Measurements from ENCODE around the gene VAMP4. TPM values are rescaled to one million over a fixed set of nuclear protein-coding genes. Genes with fewer than 3 reads are reported as not detected.

Gene VAMP4, protein sequence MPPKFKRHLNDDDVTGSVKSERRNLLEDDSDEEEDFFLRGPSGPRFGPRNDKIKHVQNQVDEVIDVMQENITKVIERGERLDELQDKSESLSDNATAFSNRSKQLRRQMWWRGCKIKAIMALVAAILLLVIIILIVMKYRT
- total RNA-seq (10 to 100 TPM; 19.7 to 21.6 TPM), total RNA-seq (32.7 to 72.8 reads per million in 2 donors)

- peak; percentile 89 for ATAC-seq
- Mint-ChIP-seq H3K27ac (peak within 1 kb of the TSS; percentile 99), H3K27me3 (no peaks in the 10 kb centered on the region), H3K36me3 (ENCODE audit: low read depth) (peaks cover 8% of the 10 kb centered on the region), H3K4me3 (peak within 1 kb of the TSS; percentile 99), H3K4me1 (peaks cover 46% of the 10 kb centered on the region)
- peak; percentile 74 to 79 (median 78) for DNase-seq
- no peaks in the 10 kb centered on the region for H3K9me3 ChIP-seq (ENCODE audit: control insufficient read depth, low read length, poor library complexity, severe bottlenecking)
Observed at GRCh38 chr1:171741872-171742576, at the start of gene VAMP4. Gene VAMP4 (minus strand): TSS chr1:171742065. CDS start chr1:171738414, 3,651 bp downstream.

DNA sequence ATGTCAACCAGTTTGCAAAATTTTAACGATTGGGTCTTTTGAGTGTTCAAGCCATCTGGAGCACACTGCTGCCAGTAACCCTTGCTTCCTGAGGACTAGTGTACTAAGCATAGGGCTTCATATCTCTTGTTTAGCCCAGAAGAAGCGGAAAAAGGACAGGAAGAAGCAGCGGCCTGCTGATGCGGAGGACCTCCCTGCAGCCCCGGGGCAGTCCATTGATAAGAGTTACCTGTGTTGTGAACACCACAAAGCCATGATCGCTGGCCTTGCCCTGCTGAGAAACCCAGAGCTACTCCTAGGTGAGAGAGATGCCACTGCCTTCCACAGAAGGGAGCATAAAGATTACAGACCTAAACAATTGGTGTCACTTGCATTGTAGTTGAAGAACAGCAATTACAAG is 48.5 kb upstream of the VAMP4 start:
- ATAC-seq: no peak
- Mint-ChIP-seq H3K27ac (no peak overlapping the region), H3K36me3 (ENCODE audit: low read depth) (peaks cover 13% of the 10 kb centered on the region), H3K4me3 (no peak overlapping the region), H3K27me3 (no peaks in the 10 kb centered on the region), H3K4me1 (peaks cover 24% of the 10 kb centered on the region)
- DNase-seq: no peak
- H3K9me3 ChIP-seq (ENCODE audit: control insufficient read depth, low read length, poor library complexity, severe bottlenecking): no peaks in the 10 kb centered on the region

DNA sequence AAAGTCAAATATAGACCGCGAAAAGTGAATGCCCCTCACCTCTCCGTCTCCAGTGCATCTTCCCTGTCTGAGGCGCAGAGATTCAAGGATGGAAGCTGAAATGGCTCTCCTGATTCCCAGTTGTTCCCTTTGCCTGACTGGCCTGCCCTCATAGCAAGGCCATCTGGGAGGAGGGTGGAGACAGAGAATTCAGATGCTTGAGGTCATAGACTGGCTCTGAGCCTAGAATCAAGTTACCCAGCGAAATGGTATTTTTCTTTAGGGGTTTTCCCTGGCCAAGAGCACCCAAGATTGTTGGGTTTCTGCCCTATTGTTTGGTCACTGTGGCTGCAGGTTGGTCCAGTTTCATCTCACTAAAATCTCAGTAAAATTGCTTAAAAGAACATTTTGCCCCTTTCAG is 46.8 kb upstream of the VAMP4 start:
- no peaks in the 10 kb centered on the region for H3K9me3 ChIP-seq (ENCODE audit: control insufficient read depth, low read length, poor library complexity, severe bottlenecking)
- Mint-ChIP-seq H3K36me3 (ENCODE audit: low read depth) (peaks cover 11% of the 10 kb centered on the region), H3K27me3 (no peaks in the 10 kb centered on the region), H3K27ac (no peak overlapping the region), H3K4me1 (peaks cover 33% of the 10 kb centered on the region), H3K4me3 (no peak overlapping the region)
- ATAC-seq: no peak
- DNase-seq: no peak

GRCh38 chr1:171787686-171788480 is 46.0 kb upstream of the VAMP4 start:
- H3K9me3 ChIP-seq (ENCODE audit: control insufficient read depth, low read length, poor library complexity, severe bottlenecking): no peaks in the 10 kb centered on the region
- ATAC-seq (no peak), DNase-seq (no peak)
- H3K36me3 Mint-ChIP-seq (ENCODE audit: low read depth): peaks cover 11% of the 10 kb centered on the region
- H3K4me1 Mint-ChIP-seq: peaks cover 39% of the 10 kb centered on the region
- no peaks in the 10 kb centered on the region for H3K27me3 Mint-ChIP-seq
- no peak overlapping the region for H3K27ac Mint-ChIP-seq
- H3K4me3 Mint-ChIP-seq: no peak overlapping the region

- no peaks in the 10 kb centered on the region for H3K9me3 ChIP-seq (ENCODE audit: control insufficient read depth, low read length, poor library complexity, severe bottlenecking)
- Mint-ChIP-seq H3K4me3 (no peak overlapping the region), H3K27me3 (no peaks in the 10 kb centered on the region), H3K36me3 (ENCODE audit: low read depth) (peaks cover 13% of the 10 kb centered on the region), H3K4me1 (peaks cover 41% of the 10 kb centered on the region), H3K27ac (no peak overlapping the region)
- DNase-seq (no peak), ATAC-seq (no peak)
Observed at GRCh38 chr1:171786534-171786933, 44.7 kb upstream of the VAMP4 start.

DNA sequence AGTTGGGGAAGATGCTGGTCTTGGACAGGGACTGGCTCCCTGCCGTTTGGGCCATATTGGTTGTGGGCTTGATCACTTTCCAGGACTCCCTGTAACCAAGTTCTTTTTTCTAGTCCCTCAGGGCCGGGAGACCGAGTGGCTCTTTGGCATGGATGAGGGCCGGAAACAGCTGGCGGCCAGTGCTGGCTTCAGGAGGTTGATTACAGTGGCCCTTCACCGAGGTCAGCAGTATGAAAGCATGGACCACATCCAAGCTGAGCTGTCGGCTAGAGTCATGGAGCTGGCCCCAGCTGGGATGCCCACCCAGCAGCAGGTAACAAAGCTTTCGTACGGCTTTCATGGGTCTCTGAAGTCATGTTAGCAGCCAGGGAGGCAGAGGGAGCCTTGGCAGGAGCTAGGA is 43.9 kb upstream of the VAMP4 start:
- no peak for ATAC-seq
- no peak for DNase-seq
- Mint-ChIP-seq H3K27ac (peak overlapping the region; percentile 45), H3K4me1 (peaks cover 41% of the 10 kb centered on the region), H3K36me3 (ENCODE audit: low read depth) (peaks cover 15% of the 10 kb centered on the region), H3K4me3 (no peak overlapping the region), H3K27me3 (no peaks in the 10 kb centered on the region)
- no peaks in the 10 kb centered on the region for H3K9me3 ChIP-seq (ENCODE audit: control insufficient read depth, low read length, poor library complexity, severe bottlenecking)

GRCh38 chr1:171784784-171785183 is 42.9 kb upstream of the VAMP4 start:
- Mint-ChIP-seq H3K36me3 (ENCODE audit: low read depth) (peaks cover 13% of the 10 kb centered on the region), H3K4me3 (peak overlapping the region; percentile 79), H3K27ac (peak overlapping the region; percentile 45), H3K4me1 (peaks cover 41% of the 10 kb centered on the region), H3K27me3 (no peaks in the 10 kb centered on the region)
- DNase-seq (no peak), ATAC-seq (no peak)
- H3K9me3 ChIP-seq (ENCODE audit: control insufficient read depth, low read length, poor library complexity, severe bottlenecking): no peaks in the 10 kb centered on the region

DNA sequence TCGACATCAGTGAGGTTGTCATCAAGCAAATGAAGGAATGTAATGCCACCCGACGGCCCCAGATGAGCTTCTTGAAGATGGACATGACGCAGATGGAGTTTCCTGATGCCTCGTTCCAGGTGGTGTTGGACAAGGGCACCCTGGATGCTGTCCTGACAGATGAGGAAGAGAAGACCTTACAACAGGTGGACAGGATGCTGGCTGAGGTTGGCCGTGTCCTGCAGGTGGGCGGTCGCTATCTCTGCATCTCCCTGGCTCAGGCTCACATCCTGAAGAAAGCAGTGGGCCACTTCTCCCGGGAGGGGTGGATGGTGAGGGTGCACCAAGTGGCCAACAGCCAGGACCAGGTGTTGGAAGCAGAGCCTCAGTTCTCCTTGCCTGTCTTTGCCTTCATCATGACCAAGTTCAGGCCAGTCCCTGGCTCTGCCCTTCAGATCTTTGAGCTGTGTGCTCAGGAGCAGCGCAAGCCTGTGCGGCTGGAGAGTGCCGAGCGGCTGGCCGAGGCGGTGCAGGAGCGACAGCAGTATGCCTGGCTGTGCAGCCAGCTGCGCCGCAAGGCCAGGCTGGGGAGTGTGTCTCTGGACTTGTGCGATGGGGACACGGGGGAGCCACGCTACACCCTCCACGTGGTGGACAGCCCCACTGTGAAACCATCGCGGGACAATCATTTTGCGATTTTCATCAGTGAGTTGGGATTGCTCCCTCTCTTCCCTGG is 42.1 kb upstream of the VAMP4 start:
- ATAC-seq (no peak), DNase-seq (no peak)
- no peaks in the 10 kb centered on the region for H3K9me3 ChIP-seq (ENCODE audit: control insufficient read depth, low read length, poor library complexity, severe bottlenecking)
- Mint-ChIP-seq H3K27me3 (no peaks in the 10 kb centered on the region), H3K36me3 (ENCODE audit: low read depth) (peaks cover 13% of the 10 kb centered on the region), H3K4me3 (peak overlapping the region; percentile 79), H3K4me1 (peaks cover 38% of the 10 kb centered on the region), H3K27ac (no peak overlapping the region)

DNA sequence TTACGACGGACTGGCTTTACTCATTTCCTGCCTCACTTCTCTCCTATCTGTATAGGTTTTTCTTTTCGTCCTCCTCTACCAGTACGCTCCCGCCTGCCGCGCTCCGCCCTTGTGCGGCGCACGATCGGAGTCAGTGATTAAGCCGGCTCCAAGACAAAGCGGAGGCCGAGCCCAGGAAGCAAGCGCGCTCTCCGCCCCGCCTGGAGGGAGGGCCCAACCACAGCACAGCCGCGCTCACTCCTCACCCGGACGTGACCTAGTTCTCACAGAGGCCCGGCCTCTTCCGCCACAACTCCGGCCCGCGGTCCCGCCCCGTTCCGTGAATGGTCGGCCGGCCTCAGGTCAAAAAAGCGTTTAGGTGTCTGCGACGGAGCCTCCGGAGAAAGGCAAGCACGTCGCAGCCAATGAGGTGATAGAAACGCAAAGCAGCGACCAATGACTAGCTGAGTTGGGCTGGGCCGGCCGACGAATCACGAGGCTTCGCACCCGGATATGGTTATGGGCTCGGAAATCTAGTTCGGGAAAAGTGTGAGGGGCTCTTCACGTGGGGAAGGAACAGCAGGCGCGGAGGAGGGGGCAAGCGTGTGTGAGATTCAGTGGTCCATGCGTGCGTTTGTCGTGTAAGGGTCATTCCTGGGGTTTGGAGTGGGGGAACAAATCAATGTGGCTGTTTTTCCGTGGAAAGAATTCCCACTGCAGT is 39.5 kb upstream of the VAMP4 start, which contains the start of gene METTL13:
TSS of gene METTL13 (plus strand) at position 485 of the 700 bp plus-strand sequence. CDS start 308 bp downstream, outside the sequence.
- Mint-ChIP-seq H3K4me3 (peak within 1 kb of the TSS; percentile 98), H3K27me3 (no peaks in the 10 kb centered on the region), H3K36me3 (ENCODE audit: low read depth) (peaks cover 7% of the 10 kb centered on the region), H3K4me1 (peaks cover 30% of the 10 kb centered on the region), H3K27ac (peak within 1 kb of the TSS; percentile 96)
- ATAC-seq: peak; percentile 93
- DNase-seq: peak; percentile 94 to 98 (median 97)
- H3K9me3 ChIP-seq (ENCODE audit: control insufficient read depth, low read length, poor library complexity, severe bottlenecking): no peaks in the 10 kb centered on the region

GRCh38 chr1:171780583-171781175 is 38.8 kb upstream of the VAMP4 start:
- Mint-ChIP-seq H3K4me3 (peak overlapping the region; percentile 98), H3K4me1 (peaks cover 29% of the 10 kb centered on the region), H3K36me3 (ENCODE audit: low read depth) (peaks cover 4% of the 10 kb centered on the region), H3K27me3 (no peaks in the 10 kb centered on the region), H3K27ac (peak overlapping the region; percentile 96)
- no peaks in the 10 kb centered on the region for H3K9me3 ChIP-seq (ENCODE audit: control insufficient read depth, low read length, poor library complexity, severe bottlenecking)
- DNase-seq (no peak), ATAC-seq (peak; percentile 0)

- Mint-ChIP-seq H3K27me3 (peaks cover 19% of the 10 kb centered on the region), H3K36me3 (ENCODE audit: low read depth) (peaks cover 5% of the 10 kb centered on the region), H3K27ac (no peak overlapping the region), H3K4me3 (no peak overlapping the region), H3K4me1 (no peaks in the 10 kb centered on the region)
- no peak for ATAC-seq
- DNase-seq: no peak
- H3K9me3 ChIP-seq (ENCODE audit: control insufficient read depth, low read length, poor library complexity, severe bottlenecking): no peaks in the 10 kb centered on the region
Observed at GRCh38 chr1:171772312-171772711, 30.4 kb upstream of the VAMP4 start.

DNA sequence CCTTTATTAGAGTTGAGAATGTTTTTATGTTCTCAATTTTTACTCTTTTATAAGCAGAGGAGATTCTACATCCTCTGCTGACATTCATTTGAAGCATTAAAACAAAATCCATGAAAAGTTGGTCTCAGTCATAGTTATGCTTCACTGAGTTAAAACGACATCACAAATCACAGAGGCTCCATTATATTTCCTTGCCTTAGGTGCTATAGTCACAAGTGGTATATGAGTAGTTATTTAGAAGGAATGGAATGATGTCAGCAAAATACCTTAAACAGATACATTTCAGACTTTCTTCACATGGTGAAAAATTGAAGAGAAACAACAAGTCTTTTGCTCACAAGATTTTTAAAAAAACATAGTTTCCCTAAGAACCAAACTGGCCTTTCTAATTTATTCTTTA is 27.9 kb upstream of the VAMP4 start:
- Mint-ChIP-seq H3K27me3 (peaks cover 25% of the 10 kb centered on the region), H3K27ac (no peak overlapping the region), H3K4me1 (no peaks in the 10 kb centered on the region), H3K4me3 (no peak overlapping the region), H3K36me3 (ENCODE audit: low read depth) (peaks cover 7% of the 10 kb centered on the region)
- DNase-seq (no peak), ATAC-seq (no peak)
- H3K9me3 ChIP-seq (ENCODE audit: control insufficient read depth, low read length, poor library complexity, severe bottlenecking): no peaks in the 10 kb centered on the region

Measured in T-helper 17 cell (primary cell).